A549 treated with AZD2906 at 1 μM for 4 hours (cell line): ENCODE results near the gene MYO15A. TPM values are rescaled to one million over a fixed set of nuclear protein-coding genes. Genes with fewer than 3 reads are reported as not detected.

Source experiments
- total RNA-seq: library from RNA; stranded (reverse); fragments of 200-300 nt; extraction: Qiagen RNA extraction; gene quantifications from 5 replicates; pipeline ENCODE4 v1.2.3, GENCODE V29; 2022

MYO15A gene, protein sequence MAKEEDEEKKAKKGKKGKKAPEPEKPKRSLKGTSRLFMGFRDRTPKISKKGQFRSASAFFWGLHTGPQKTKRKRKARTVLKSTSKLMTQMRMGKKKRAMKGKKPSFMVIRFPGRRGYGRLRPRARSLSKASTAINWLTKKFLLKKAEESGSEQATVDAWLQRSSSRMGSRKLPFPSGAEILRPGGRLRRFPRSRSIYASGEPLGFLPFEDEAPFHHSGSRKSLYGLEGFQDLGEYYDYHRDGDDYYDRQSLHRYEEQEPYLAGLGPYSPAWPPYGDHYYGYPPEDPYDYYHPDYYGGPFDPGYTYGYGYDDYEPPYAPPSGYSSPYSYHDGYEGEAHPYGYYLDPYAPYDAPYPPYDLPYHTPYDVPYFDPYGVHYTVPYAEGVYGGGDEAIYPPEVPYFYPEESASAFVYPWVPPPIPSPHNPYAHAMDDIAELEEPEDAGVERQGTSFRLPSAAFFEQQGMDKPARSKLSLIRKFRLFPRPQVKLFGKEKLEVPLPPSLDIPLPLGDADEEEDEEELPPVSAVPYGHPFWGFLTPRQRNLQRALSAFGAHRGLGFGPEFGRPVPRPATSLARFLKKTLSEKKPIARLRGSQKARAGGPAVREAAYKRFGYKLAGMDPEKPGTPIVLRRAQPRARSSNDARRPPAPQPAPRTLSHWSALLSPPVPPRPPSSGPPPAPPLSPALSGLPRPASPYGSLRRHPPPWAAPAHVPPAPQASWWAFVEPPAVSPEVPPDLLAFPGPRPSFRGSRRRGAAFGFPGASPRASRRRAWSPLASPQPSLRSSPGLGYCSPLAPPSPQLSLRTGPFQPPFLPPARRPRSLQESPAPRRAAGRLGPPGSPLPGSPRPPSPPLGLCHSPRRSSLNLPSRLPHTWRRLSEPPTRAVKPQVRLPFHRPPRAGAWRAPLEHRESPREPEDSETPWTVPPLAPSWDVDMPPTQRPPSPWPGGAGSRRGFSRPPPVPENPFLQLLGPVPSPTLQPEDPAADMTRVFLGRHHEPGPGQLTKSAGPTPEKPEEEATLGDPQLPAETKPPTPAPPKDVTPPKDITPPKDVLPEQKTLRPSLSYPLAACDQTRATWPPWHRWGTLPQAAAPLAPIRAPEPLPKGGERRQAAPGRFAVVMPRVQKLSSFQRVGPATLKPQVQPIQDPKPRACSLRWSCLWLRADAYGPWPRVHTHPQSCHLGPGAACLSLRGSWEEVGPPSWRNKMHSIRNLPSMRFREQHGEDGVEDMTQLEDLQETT (N-terminal part only)
- 0.45 to 0.56 TPM (median 0.52 TPM) in 5 replicates for total RNA-seq

GRCh38 chr17:18108401-18109312 lies at the start of gene MYO15A:
MYO15A (plus strand) TSS chr17:18108756; CDS start chr17:18118801, 10,045 bp downstream.

DNA sequence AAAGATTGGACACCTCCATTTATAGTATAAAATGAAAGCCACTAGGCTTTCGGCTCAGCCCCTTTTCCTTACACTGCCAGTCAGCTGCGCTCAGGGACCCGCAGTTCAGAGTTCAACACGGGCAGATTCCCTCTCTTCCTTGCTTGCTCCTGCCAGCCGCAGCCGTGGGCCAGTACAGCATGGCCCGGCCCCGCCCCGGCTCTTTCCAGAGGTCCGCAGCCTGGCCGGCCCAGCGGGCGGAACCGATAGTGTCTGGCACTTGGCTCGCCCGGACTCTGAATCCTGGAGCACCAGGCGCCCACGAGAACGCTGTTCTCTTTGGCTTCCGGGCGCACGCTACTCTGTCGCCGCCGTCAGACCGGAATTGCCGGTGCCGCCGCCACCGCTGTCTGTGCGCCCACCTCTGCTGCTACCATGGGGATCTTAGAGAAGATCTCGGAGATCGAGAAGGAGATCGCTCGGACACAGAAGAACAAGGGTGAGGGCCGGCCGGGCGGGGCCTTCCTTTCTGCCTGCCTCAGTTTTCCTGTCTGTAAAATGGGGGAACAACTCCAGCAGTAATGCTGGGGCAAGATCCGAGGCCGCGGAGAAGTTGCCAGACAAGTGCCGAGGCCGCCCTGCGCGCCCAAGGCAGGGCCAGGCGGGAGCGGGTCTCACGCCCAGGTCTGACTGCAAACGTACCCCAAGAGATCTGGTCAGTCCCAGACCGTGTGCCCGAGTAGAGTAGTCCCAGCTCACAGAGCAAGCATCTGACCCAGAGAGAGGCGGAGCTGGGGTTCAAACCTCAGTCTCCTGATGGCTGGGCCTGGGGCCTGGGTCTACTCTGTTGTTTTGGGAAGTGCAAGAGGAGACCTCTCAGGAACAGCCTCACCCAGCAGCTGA lies 20.7 kb upstream of the MYO15A start, which contains the start of gene DRG2:
DRG2 (plus strand) TSS at position 339 of the 882 bp plus-strand sequence; CDS start at position 415, 76 bp downstream.

GRCh38 chr17:18183334-18184142 lies 75.0 kb downstream of the MYO15A start, which contains the start of gene ALKBH5:
ALKBH5 (plus strand) TSS chr17:18183828; CDS start chr17:18184244, 416 bp downstream.

GRCh38 chr17:18225121-18225641 lies 116.6 kb downstream of the MYO15A start, which contains the start of gene LLGL1:
LLGL1 (plus strand) TSS chr17:18225635; CDS start chr17:18225683, 48 bp downstream.

Other genes starting within 250 kb of the MYO15A start
- 19.1 to 24.2 TPM (median 21.0 TPM) in 5 replicates for gene TOM1L2, start 136.4 kb upstream of the MYO15A start, total RNA-seq
- 2.0 to 2.5 TPM (median 2.1 TPM) in 5 replicates for gene DRC3, start 135.9 kb upstream of the MYO15A start, total RNA-seq
- gene ATPAF2, start 69.6 kb upstream of the MYO15A start, total RNA-seq, result 23.0 to 29.4 TPM (median 28.1 TPM) in 5 replicates
- 9.2 to 11.4 TPM (median 10.9 TPM) in 5 replicates for gene GID4, start 69.3 kb upstream of the MYO15A start, total RNA-seq
- gene DRG2, start 20.8 kb upstream of the MYO15A start, total RNA-seq, result 47.0 to 54.4 TPM (median 50.7 TPM) in 5 replicates
- gene ALKBH5, start 75.1 kb downstream of the MYO15A start, total RNA-seq, result 45.6 to 51.8 TPM (median 49.4 TPM) in 5 replicates
- 12.5 to 16.9 TPM (median 15.6 TPM) in 5 replicates for gene LLGL1, start 116.9 kb downstream of the MYO15A start, total RNA-seq
- 215 to 250 TPM (median 237 TPM) in 5 replicates for gene FLII, start 150.0 kb downstream of the MYO15A start, total RNA-seq
- 7.8 to 12.0 TPM (median 10.7 TPM) in 5 replicates for gene MIEF2, start 151.9 kb downstream of the MYO15A start, total RNA-seq
- 30.6 to 37.4 TPM (median 32.8 TPM) in 5 replicates for gene TOP3A, start 206.2 kb downstream of the MYO15A start, total RNA-seq
- gene SMCR8, start 206.5 kb downstream of the MYO15A start, total RNA-seq, result 13.4 to 15.5 TPM (median 15.0 TPM) in 5 replicates